UCSD-AML1 (cell line): Measurements from ENCODE around the gene GLIPR2.
"Not testable (repeated sequence)": the region's sequence is repeated elsewhere in the genome, so short reads cannot be mapped to it uniquely, and the experiment has no call there.

ENCODE experiments used
- DNase-seq: peaks from one replicate; lab custom pipeline; 2025; ENCODE audit not compliant: unreplicated experiment; lab: John Stamatoyannopoulos, UW

The GLIPR2 gene

DNA sequence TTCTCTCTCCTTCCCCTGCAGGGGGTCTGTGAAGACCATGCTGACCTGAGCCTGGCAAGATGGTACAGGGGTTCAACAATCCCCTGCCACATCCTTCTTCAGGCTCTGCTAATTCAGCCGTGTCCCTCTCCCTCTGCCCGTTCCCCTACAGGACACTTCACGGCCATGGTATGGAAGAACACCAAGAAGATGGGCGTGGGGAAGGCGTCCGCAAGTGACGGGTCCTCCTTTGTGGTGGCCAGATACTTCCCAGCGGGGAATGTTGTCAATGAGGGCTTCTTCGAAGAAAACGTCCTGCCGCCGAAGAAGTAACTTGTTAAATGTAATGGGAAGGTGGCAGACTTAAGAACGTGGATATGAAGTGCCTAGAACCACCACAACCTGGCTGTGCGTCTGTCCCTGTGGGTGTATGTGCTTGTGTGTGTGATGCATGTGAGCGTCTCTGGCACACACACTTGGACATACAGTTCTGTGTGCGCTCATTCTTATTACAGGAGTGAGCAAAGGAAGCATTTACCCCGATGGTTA, 25.7 kb downstream of the GLIPR2 start:
- DNase-seq = no peak

DNA sequence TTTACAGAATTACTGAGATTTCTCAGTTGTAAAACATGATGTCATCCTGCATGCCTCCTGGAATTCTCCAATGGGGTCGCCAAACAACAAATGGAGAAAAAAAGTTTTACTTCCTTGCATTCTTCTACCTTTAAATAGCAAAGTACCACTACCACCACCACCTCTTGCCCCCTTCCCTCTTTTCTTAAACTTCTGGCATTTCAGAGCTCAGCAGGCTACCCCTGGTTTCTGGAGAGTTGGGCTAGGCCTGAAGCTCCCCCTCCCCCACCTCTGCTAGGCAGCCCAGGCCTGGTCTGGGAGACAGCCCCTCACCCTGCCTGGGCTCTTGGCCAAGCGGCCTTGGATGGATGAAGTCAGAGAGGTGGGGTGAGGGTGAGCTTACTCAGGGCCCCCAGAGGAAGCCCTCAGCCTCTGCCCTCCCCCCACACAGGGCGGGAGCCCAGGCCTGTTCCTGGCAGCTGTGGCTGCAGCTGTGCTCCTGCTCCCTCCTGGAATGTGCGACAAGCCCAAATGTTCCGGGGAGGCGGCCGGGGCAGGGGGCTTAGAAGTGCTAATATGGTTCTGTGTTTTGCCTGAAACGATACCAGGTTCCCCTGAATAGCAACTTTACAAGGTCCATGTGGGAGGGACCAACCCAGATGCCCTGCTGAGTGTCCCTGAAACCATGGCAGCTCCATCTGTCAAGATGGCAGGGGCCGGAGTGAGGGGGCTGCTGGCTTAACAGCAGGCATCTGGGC, 26.7 kb downstream of the GLIPR2 start:
- no peak for DNase-seq

DNA sequence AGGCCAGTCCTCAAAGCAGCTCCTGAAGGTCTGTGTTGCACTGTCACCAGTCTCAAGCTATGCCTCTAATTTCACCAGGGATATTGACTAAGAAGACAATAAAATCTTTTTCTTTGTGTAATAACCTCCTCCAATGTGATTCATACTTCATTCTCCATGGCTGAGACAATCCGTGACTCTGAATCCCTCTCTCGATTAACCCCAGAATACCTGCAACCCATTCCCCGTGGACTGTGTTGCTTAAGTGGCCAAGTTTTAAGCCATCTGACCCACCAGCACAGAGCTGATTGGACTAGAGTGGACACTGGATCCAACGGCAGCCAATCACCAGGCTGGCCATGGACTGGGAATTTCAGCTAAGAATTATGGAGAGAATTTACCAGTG, 27.2 kb downstream of the GLIPR2 start:
- no peak for DNase-seq

DNA sequence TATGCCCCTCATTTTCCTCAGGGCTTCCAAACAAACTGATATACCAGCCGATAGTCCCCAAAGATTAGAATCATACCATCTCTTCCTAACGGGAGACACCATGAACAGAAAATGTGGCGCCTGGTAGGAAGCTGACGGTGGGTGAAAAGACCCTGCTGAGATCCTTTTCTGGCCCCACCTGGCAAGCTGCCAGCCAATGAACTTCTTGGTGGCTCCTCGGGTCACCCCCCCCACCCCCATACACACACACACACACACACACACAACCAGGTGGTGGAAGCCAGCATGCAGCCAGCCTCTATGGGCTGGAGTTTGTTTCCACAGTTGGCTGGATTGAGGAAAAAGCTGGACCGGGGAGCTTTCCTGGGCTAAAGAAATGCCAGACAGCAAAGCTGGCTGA, 27.8 kb downstream of the GLIPR2 start:
- DNase-seq = no peak

DNA sequence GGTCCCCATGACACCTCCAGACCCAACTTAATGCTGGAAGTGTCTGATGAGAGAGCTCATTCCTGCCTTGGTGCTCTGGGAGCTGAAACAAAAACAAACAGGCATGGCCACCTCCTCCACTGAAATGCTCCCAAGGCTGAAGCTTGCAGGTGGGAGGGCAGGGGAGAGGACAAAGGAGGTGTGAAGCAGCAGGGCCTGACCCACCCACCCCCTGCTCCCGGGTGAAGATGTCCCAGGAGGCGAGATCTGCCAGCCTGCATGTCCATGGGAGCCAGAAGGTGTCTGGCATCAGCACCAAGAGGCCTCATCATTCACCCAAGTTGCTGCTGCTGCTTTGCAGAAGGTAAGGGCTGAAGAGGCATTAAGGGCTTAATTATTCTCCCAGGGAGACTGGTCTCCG, 28.5 kb downstream of the GLIPR2 start:
- no peak for DNase-seq

DNA sequence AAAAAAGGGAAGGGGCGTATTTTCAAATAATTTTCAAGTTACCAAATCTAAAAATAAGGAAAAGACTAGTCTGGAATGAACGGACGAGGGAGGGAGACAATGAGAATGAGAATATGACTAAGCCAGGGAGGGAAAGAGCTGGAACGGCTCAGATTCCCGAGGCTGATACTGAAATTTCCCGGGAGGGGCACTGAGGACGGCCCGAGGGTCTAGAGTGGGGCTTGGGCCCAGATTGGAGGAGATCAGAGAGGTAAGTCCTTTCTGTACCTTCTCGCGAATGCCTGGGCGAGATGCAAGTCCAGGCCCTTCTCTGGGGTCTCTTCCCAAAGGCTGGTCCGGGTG, 29.3 kb downstream of the GLIPR2 start:
- DNase-seq = no peak

DNA sequence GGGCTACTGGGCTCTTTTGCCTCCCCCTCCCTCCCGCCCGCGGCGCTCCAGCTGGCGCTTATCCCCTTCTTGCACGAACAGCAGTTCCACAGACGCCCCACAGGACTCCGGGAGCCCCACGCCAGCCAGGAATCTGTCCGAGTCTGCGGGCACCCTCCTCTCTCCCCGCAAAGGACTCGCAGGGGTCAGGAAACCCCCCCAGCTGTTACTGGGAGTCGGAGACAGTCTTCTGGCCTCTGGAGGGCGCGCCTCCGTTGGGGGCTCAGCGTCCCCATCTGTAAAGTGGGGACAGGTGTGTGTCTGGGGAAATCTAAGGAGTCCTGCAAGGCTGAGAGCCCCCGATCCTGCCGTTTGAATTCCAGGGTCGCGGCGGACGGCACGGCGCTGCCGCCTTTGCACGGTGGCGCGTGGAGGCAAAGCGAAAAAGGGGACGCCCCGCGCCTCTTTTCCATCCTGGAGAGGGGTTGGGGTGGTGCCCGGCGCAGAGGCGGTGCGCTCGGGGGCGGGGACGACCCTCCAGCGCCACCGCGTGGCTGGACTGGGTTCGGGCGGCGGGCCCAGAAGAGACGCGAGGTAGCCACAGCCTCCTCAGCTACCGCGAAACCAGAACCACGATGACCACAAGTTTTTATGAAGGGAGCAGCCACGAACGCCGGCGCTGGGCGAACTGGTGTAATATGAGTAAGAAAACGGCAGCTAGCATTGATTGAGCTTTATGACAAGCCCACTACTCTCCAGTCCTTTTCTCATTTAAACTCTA, 29.8 kb downstream of the GLIPR2 start:
- DNase-seq = peak; percentile 83

DNA sequence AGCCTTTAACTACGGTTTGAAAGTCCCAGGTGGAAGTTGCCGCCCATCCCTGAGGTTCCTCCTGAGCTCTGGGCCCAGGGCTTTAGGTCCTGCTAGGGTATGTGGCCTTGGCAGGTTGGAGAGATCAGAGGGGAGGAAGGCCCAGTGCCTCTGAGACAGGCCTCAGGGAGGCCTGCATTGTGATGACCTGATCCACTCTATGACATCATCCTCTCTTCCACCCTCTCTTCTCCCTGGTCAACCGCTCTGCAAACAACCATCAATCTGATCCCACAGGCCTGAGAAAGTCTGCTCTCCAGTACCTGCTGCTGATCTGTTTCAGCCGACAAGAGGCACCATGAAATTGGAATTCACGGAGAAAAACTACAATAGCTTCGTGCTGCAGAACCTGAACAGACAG, 32.6 kb downstream of the GLIPR2 start, which contains the start of gene CCIN:
CCIN (plus strand) TSS at position 223 of the 400 bp plus-strand sequence; CDS start at position 338, 115 bp downstream.
- DNase-seq = no peak

DNA sequence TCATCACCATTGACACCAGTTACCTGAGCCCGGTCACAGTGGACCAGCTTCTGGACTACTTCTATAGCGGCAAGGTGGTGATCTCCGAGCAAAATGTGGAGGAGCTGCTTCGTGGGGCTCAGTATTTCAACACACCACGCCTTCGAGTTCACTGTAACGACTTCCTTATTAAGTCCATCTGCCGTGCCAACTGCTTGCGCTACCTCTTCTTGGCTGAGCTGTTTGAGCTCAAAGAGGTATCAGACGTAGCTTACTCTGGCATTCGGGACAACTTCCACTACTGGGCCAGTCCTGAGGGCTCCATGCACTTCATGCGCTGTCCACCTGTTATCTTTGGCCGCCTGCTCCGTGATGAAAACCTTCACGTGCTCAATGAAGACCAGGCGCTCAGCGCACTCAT, 33.2 kb downstream of the GLIPR2 start:
- no peak for DNase-seq

DNA sequence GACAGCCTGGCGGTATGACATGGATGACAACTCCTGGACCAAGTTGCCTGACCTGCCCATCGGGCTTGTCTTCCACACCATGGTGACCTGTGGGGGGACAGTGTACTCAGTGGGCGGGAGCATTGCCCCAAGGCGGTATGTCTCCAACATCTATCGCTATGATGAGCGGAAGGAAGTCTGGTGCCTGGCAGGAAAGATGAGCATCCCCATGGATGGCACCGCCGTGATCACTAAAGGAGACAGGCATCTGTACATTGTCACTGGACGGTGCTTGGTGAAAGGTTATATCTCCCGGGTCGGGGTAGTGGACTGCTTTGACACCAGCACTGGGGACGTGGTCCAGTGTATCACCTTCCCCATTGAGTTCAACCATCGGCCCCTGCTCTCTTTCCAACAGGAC, 34.0 kb downstream of the GLIPR2 start:
- no peak for DNase-seq

DNA sequence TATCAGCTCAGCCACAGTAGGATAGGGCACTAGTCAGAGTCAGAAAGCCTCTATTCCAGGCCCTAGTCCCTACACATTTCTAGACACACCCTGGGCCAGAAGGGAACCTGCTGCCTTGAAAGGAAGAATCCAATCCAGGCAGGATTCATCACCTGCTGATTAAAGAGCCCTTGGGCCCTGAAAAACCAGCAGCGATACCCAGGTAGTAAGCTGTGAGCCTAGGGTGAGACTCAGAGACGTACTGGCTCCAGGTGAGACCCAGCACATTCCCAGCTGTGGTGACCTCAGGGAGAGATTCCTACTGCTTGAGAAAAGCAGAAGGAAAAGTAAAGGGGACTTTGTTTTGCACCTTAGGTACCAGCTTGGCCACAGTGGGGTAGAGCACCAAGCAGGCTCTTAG, 37.3 kb downstream of the GLIPR2 start:
- DNase-seq = no peak

DNA sequence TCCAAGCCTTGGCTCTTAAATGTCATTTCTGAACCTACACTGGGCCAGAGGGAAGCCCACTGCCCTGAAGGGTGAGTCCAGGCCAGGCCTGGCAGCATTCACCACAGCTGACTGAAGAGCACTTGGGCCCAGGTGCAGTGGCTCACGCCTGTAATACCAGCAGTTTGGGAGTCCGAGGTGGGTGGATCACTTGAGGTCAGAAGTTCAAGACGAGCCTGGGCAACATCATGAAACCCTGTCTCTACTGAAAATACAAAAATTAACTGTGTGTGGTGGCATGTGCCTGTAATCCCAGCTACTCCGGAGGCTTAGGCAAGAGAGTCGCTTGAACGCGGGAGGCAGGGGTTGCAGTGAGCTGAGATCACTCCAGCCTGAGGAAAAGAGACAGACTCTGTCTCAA, 37.7 kb downstream of the GLIPR2 start:
- DNase-seq = no peak

DNA sequence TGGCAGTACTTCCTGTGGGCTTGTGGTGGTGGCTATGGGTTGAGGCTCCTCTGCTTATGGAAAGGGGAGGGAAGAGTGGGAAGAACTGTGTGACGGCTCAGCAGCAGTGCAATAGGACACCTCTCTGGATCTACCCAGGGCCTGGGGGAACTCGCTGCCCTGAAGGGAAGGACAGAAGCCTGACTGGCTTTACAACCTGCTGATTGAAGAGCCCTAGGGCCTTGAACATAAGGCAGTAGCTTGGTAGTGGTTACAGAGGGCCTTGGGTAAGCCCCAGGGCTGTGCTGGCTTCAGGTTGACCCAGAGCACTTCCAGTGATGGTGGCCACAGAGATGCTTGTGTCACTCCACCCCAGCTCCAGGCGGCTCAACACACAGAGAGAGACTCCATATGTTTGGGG, 38.2 kb downstream of the GLIPR2 start:
- no peak for DNase-seq

DNA sequence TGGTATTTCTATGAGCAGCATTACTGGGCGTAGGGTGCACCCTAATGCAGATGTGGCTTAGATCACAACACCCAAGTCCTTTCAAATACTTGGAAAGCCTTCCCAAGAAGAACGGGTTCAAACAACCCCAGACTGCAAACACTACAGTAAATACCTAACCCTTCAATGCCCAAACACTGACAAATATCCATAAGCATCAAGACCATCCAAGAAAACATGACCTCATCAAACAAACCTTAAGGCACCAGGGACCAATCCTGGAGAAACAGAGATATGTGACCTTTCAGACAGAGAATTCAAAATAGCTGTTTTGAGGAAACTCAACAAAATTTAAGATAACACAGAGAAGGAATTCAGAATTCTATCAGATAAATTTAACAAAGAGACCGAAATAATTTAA, 38.7 kb downstream of the GLIPR2 start:
- not testable (repeated sequence) for DNase-seq

DNA sequence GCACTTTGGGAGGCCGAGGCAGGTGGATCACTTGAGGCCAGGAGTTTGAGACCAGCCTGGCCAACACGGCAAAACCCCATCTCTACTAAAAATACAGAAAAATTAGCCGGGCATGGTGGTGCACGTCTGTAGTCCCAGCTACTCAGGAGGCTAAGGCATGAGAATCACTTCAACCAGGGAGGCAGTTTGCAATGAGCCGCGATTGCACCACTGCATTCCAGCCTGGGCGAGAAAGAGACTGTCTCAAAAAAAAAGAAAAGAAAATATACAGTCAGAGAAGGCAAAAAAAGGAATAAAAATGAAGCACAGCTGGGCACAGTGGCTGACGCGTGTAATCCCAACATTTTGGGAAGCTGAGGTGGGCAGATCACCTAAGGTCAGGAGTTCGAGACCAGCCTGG, 40.0 kb downstream of the GLIPR2 start:
- not testable (repeated sequence) for DNase-seq

DNA sequence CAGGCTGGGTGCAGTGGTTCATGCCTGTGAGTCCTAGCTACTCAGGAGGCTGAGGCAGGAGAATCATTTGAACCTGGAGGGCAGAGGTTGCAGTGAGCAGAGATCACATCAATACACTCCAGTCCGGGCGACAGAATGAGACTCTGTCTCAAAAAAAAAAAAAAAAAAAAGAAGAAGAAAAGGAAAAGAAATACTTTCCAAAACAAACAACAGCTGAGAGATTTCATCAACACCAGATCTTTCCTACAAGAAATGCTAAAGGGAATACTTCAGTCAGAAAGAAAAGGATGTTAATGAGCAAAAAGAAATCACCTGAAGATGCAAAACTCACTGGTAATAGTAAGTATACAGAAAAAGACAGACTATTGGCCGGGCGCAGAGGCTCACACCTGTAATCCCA, 41.0 kb downstream of the GLIPR2 start:
- no peak for DNase-seq

DNA sequence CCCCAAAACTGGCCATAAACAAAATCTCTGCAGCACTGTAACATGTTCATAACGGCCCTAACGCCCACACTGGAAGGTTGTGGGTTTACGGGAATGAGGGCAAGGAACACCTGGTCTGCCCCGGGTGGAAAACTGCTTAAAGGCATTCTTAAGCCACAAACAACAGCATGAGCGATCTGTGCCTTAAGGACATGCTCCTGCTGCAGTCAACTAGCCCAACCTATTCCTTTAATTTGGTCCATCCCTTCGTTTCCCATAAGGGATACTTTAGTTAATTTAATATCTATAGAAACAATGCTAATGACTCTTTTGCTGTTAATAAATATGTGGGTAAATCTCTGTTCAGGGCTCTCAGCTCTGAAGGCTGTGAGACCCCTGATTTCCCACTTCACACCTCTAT, 43.7 kb downstream of the GLIPR2 start:
- DNase-seq = not testable (repeated sequence)

DNA sequence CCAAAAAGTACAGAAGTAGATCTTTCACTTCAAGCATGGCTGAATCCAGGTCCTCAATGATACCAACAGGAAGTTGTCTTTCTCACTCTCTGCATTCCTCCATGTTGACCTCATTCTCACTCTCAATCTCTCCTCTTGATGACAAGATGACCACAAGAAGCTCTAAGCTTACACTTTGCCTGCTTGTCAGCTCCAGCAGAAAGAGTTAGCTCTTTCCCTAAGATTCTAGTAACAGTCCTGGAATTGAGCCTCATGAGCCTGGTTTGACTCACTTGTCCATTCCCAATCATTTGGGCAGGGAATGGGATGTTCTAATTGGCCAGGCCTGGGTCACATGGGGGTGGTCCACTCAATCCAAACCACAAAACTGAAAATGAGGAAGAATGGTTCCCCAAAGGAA, 50.9 kb downstream of the GLIPR2 start:
- DNase-seq = no peak

DNA sequence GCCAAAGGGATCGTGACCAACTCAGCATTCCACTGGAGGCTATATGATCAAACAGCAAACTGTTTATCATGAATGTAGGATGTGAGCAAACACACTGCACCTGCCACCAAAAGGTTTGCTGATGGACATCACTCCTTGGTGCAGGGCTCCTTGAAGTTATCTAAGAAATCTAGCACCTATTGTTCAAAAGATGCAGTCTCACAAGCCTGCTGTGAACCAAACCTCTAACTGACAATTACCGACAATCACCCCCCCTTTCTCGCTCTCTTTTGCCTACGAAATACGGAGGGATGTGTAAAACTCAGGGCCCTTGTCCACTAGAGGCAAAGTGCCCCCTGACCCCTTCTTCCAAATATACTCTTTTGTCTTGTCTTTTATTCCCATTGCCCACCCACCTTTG, 51.7 kb downstream of the GLIPR2 start:
- DNase-seq = no peak

DNA sequence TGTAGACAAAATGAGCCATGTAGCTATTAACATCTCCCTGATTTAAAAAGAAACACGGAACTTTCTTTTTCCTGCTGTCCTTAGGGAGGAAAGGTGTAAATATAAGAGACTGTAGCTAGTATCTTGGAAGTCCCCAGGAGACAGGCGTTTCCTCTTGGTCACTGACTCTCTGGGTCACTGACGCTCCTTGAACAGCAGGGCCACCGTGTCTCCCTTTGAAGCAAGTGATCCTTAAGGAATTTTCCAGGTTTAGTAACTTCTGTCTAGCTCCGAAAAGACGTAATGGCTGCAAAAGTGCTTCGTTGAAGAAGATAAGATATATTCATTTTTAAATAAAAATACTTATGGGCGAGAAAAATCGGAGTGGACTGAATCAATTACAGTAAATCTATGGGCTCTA, 53.4 kb downstream of the GLIPR2 start:
- no peak for DNase-seq

DNA sequence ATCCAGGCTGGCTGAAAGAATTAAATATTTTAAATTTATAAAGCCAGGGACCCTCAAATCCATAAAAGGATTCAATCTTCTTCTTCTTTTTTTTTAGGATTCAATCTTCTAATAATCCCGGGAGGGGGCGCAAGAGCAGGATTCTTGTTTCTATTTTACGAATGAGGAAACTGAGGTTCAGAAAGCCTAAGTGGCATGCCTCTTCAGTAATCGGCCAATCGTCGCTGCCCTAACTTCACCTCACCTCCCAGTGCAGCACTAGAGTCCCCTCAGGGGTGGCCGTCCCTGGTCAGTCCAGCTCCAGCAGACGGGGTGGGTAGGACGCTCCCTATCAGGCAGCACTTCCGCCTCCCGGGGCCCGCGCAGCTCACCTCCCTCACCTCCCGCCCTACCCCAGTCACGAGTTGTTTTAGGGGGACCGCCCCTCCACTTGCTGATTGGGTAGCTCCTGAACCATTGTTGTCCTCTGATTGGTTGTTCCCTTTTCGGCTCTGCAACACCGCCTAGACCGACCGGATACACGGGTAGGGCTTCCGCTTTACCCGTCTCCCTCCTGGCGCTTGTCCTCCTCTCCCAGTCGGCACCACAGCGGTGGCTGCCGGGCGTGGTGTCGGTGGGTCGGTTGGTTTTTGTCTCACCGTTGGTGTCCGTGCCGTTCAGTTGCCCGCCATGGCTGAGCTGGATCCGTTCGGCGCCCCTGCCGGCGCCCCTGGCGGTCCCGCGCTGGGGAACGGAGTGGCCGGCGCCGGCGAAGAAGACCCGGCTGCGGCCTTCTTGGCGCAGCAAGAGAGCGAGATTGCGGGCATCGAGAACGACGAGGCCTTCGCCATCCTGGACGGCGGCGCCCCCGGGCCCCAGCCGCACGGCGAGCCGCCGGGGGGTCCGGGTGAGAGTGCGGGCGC, 54.1 kb downstream of the GLIPR2 start, which contains the start of gene CLTA:
CLTA (plus strand) TSS at position 534 of the 902 bp plus-strand sequence; CDS start at position 670, 136 bp downstream.
- DNase-seq = peak; percentile 94
